NCI-H1694 treated with DMSO at 0.1 percent for 48 hours (cell line): ENCODE data around the gene LRP3.
"Not testable (repeated sequence)": the region's sequence is repeated elsewhere in the genome, so short reads cannot be mapped to it uniquely, and the experiment has no call there.

Experiments used
- DNase-seq: peaks from one replicate; lab custom pipeline; 2025; lab: John Stamatoyannopoulos, UW

Gene LRP3, protein sequence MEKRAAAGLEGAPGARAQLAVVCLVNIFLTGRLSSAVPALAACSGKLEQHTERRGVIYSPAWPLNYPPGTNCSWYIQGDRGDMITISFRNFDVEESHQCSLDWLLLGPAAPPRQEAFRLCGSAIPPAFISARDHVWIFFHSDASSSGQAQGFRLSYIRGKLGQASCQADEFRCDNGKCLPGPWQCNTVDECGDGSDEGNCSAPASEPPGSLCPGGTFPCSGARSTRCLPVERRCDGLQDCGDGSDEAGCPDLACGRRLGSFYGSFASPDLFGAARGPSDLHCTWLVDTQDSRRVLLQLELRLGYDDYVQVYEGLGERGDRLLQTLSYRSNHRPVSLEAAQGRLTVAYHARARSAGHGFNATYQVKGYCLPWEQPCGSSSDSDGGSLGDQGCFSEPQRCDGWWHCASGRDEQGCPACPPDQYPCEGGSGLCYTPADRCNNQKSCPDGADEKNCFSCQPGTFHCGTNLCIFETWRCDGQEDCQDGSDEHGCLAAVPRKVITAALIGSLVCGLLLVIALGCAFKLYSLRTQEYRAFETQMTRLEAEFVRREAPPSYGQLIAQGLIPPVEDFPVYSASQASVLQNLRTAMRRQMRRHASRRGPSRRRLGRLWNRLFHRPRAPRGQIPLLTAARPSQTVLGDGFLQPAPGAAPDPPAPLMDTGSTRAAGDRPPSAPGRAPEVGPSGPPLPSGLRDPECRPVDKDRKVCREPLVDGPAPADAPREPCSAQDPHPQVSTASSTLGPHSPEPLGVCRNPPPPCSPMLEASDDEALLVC

DNA sequence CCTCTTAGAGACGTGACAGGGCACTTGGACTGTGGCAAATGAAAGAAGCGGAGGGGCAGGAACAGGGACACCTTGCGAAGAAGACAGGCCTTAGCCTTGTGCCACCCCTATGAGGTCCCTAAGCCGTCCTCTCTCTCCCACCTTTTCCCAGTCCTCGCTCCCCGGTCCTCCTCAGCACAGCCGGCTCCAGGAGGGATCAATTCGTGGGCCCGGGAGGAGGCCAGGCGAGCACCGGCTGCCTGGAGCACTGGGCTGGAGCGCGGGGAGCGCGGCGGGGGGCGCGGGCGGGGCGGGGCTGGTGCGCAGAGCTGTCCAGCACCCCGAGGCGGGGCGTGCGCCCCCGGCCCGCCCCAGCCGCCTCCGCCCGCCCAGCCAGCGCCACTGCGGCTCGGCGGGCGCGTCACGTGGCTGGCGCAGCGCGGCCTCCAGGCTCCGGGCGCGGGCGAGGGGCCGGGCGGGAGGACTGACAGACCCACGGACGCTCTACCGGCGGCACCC is at the start of gene LRP3:
Gene LRP3, plus strand, starts transcription at position 466 of the 498 bp plus-strand sequence. CDS start 456 bp downstream, outside the sequence.
- DNase-seq: no peak

DNA sequence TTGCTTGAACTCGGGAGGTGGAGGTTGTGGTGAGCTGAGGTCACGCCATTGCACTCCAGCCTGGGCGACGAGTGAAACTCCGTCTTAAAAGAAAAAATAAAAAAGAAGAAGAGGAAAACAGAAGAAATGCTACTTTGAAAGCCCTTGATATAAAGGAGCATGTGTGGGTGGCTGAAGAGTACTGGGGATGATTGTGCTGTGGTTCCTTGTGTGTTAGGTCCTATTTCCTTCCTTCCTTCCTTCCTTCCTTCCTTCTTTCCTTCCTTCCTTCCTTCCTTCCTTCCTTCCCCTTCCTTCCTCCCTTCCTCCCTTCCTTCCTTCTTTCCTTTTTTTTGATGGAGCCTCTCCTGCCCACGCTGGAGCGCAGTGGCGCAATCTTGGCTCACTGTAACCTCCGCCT is 47.9 kb upstream of the LRP3 start:
- no peak for DNase-seq

DNA sequence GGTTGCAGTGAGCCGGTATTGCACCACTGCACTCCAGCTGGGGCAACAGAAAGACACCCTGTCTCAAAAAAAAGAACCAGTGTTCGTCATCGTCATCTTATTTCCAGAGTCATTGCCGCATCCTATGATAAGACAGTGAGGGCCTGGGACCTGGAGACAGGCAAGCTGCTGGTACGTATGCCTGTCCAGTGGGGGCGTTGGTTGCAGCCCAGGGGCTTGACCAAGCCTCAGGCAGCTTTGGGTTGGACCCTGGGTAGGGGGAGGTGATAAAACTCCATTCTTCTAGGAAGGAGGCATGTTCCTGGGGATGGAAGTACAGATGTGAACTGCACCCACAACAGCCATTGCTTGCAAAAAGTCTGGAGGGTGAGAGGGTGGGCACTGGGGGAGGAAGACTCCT is 46.6 kb upstream of the LRP3 start:
- no peak for DNase-seq

DNA sequence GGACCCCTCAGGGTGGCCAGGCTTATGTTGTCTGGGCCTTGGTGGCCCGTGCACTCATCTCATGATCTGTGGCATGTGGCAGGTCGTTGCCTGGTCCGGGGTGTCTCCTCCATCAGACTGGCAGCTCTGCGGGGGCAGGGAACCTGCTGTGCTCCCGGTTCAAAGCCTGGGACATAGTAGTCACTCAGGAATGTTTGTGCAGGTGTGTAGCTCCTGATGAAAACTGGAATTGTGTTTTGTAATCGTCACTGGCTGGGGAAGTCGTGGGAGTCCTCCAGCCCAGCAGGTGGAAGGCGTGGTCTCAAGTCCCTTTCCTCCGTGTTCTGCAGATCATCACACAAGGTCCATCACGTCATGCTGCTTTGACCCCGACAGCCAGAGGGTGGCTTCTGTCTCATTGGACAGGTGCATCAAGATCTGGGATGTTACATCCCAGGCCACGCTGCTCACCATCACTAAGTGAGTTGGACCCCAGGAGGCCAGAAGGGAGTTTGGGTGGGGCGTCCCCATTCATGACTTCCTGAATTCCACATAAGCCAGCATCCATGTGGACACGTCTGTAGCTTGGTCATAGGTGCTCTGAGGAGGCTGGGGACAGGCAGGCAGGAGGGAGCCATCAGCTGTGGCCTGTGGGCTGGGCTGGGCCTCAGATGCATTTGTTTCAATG is 43.1 kb upstream of the LRP3 start:
- no peak for DNase-seq

DNA sequence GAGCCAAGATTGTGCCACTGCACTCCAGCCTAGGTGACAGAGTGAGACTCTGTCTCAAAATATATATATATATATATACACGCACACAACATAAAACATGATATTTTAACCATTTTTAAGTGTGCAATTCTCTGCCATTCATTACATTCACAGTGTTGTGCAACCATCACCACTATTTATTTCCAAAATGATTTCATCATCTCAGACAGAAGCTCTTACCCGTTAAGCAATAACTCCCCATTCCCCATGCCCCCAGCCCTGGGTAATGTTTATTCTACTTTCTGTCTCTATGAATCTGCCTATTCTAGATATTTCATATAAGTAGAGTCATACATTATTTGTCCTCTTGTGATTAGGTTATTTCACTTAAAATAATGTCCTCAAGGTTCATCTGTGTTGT is 42.0 kb upstream of the LRP3 start:
- no peak for DNase-seq

DNA sequence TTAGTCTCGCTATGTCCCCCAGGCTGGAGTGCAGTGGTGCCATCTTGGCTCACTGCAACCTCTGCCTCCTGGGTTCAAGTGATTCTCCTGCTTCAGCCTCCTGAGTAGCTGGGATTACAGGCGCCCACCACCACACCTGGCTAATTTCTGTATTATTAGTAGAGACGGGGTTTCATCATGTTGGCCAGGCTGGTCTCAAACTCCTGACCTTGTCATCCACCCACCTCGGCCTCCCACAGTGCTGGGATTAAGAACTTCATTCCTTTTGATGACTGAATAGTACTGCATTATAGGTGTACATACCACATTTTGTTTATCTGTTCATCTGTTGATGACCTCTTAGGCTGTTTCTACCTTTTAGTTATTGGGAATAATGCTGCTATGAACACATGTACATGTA is 41.5 kb upstream of the LRP3 start:
- not testable (repeated sequence) for DNase-seq

DNA sequence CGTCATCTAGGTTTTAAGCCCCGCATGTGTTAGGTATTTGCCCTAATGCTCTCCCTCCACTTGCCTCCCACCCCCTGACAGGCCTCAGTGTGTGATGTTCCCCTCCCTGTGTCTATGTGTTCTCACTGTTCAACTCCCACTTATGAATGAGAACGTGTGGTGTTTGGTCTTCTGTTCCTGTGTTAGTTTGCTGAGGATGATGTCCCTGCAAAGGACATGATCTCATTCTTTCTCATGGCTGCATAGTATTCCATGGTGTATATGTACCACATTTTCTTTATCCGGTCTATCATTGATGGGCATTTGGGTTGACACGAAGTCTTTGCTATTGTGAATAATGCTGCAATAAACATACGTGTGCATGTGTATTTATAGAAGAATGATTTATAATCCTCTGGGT is 39.8 kb upstream of the LRP3 start:
- not testable (repeated sequence) for DNase-seq

DNA sequence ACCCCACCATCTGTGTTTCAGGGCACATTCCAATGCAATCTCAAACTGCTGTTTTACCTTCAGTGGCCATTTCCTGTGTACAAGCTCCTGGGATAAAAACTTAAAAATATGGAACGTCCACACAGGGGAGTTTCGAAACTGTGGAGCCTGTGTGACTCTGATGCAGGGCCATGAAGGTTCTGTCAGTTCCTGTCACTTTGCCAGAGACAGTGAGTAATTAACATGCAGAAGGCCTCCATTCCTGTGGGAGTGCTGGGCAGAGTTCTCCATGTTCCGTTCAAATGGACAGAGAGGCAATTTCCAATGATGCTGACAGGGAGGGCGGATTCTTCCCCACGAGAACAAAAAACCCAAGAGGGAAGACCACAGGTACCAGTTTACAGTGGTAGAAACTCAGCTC is 37.8 kb upstream of the LRP3 start:
- no peak for DNase-seq

DNA sequence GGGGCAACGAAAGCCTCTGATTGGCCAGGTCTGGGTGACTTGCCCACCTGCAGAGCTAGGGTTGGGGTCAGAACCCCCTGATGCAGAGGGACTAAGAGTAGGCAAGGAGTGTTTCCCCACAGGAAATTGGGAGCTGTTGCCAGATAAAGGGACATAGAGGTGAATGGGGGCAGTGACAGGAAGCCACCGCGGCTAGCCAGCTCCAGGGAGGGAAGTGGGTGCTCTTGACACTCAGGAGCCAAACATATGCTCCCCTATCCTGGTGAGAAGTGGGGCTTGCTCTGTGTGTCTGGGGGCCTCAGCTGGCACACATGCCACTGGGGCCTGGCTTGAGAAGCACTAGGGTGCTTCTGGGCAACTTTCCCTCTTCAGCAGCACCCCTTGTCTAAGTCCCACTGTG is 36.2 kb upstream of the LRP3 start:
- DNase-seq: no peak

DNA sequence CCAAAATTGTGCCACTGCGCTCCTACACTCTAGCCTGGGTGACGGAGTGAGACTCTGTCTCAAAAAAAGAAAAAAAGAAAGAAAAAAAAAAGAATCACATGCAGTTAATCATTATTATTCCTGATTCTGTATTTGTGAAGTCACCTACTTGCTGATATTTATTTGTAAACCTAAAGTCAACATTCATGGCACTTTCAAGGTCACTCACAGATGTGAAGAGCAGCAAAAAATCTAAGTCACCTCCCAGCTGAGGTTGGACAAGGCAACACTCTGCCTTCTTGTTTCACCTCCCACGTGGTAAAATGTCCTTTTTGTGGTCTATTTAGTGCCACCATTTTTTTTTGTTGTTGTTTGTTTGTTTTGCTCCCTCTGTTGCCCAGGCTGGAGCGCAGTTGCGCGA is 35.8 kb upstream of the LRP3 start:
- DNase-seq: no peak

DNA sequence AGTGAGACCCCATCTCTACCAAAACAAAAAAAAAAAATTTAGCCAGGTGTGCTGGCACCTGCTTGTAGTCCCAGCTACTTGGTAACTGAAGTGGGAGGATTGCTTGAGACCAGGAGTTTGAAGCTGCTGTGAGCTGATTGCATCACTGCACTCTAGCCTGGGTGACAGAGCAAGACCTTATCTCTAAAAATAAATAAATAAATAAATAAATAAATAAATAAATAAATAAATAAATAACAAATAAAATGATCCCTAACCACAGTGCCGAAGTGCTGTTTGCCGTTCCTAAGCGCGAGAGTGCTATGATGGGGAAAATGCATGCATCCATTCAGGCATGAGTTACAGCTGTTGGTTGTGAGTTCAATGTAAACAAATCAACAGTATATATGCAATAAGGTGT is 35.0 kb upstream of the LRP3 start:
- no peak for DNase-seq

DNA sequence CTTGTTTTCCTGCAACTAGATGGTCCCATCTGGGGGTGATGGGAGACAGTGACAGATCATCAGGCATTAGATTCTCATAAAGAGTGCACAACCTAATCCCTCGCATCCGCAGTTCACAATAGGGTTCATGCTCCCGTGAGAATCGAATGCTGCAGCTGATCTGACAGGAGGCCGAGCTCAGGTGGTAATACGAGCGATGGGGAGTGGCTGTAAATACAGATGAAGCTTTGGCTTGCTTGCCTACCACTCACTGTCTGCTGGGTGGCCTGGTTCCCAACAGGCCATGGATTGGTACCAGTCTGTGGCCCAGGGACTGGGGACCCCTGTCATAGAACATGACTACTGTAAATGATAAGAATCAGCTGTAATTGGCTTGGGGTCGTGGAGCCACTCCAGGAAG is 34.2 kb upstream of the LRP3 start:
- no peak for DNase-seq

DNA sequence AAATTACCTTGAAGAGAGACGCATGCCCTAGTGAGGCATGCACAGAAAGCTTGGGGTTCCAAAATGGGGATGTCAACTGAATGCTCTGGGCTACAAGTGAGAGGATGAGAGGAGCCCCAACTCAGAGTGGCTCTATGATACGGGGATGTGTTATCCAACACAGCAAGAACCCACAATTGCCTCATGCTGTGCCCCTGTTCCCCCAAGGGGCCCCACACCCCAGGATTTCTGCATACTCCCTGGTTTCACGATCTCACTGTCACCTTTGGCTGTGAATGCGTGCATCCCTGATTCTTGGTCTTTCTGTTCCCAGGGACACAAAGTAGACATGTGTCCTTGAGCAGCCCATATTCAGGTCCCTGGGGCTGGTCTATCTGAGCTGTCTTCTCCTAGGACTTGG is 32.9 kb upstream of the LRP3 start:
- DNase-seq: no peak

DNA sequence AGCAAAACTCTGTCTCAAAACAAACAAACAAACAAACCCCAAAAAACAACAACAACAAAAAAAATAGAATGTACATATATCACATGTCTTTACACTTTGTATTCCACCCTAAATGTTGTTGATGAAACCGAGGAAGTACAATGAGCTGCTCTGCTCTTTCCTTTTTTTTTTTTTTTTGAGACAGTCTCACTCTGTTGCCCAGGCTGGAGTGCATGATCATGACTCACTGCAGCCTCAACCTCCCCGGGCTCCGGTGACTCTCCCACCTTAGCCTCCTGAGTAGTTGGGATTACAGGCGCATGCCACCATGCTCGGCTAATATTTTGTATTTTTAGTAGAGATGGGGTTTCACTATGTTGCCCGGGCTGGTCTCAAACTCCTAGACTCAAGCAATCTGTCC is 30.6 kb upstream of the LRP3 start:
- DNase-seq: no peak

DNA sequence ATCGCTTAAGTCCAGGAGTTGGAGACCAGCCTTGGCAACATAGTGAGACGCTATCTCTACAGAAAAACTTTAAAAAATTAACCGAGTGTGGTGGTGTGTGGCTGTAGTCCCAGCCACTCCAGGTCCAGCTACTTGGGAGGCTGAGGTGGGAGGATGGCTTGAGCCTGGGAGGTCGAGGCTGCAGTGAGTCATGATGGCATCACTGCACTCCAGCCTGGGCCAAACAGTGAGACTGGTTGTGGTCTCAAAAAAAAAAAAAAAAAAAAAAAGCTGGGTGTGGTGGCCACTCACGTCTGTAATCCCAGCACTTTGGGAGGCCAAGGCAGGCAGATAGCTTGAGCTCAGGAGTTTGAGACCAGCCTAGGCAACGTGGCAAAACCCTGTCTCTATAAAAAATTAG is 28.1 kb upstream of the LRP3 start:
- not testable (repeated sequence) for DNase-seq

DNA sequence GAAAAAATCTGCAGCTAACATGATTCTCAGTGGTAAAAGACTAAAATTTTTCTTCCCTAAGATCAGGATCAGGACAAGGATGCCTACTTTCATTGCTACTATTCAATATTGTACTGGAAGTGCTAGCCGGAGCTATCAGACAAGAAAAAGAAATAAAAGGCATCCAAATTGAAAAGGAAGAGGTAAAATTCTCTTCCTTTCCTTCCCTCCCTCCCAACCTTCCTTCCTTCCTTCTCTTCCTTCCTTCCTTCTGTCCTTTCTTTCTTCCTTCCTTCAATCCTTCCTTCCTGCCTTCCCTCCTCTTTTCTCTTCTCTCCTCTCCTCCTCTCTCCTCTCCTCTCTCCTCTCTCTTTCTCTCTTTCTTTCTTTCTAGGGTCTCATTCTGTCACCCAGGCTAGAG is 26.7 kb upstream of the LRP3 start:
- no peak for DNase-seq

DNA sequence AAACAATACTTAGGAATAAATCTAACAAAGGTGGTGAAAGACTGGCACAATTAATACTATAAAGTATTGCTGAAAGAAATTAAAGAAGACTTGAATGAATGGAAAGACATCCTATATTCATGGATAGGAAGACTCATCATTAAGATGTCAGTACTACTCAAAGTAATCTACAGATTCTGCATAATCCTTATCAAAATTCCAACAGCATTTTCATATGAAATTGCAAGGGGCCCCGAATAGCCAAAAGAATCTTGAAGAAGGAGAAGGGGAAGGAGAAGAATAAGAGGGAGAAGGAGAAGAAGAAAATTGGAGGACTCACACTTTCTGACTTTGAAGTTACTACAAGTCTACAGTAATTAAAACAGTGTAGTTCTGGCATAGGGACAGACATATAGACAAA is 25.6 kb upstream of the LRP3 start:
- DNase-seq: no peak

DNA sequence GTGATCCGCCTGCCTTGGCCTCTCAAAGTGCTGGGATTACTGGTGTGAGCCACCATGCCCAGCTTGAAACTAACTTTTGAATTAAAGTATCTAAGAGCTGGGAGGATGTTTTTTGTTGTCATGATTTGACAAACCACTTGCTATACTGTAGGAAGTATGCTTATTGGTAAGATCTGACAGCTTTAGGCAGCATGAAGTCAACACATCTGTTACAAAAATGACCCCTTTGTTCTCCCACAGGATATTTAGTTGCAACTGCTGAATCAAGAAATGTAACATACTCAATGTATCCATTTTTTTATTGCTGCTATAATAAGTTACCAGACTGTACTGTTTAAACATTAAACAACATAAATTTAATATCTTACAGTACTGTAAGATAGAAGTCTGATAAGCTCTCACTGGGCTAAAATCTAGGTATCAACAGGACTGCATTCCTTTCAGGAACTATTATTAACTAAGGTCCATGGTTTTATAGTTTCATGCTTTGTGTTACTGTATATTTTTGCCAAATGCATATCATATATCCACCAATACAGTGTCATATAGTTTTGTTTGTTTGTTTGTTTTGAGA is 22.8 kb upstream of the LRP3 start:
- no peak for DNase-seq

DNA sequence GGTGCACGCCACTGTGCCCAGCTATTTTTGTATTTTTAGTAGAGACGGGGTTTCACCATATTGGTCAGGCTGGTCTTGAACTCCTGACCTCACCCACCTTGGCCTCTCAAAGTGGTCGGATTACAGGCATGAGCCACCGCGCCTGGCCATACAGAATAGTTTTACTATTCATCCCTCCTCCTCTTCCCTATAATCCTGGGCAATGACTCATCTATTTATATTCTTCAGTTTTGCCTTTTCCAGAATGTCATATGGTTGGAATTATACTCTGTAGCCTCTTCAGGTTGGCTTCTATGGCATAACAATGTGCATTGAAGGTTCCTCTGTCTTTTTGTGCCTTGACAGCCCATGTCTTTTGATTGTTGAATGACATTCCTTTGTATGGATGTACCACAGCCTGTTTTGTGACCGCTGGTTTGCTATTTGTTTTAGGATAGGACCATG is 22.2 kb upstream of the LRP3 start:
- no peak for DNase-seq

DNA sequence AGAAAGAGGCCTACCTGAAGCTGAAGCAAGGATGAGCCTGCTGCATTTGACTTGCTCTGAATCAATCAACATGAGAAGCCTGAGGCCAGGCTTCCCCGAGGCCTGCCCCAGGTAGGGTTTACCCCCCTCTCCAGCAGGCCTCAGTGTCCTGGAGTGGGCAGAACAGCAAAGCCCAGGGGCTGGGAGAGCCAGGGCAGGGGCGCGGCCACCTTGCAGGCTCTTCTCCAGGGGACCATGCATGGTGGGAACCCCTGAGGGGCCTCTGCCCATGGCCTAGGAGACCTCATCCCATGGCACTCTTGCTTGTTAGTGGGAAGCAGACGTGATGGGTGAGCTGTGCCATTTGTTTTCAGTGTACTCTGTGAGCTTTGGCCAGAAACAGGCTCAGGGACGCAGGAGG is 19.9 kb upstream of the LRP3 start:
- no peak for DNase-seq

DNA sequence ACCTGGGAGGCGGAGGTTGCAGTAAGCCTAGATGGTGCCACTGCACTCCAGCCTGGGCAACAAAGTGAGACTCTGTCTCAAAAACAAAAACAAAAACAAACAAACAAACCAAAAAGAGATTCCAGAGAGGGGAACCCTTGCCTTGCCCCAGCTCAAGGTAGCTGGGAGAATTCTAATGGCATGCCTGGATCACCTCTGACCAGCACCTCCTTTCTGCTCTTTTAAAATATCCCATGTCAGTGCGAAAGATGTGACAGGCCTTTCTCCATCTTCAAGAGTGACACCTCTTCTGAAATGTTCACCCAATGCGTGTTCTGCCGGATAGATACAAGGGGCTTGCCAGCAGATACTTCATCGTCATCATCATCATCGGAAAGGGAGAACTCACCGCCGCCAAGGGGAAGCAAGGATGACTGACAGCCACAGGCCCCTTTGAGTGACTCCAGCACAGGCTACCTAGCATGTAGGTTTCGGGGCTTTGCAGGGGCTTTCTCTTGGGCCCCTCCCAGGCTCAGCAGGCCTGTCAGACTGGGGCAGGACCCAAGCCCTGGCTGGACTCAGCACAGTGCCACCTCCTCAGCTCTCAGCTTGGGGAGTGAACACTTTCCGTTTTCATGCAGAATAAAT is 18.9 kb upstream of the LRP3 start:
- no peak for DNase-seq
